Measurements from ENCODE around the gene A1BG.

The A1BG gene

GRCh38 chr19:58336820-58337219, 16.5 kb downstream of the A1BG start:
- H3K27me3 ChIP-seq (ENCODE audit: control insufficient read depth, insufficient read depth, low read length) = no peaks in the 10 kb centered on the region
- peaks cover 4% of the 10 kb centered on the region for H3K36me3 ChIP-seq (ENCODE audit: control insufficient read depth, insufficient read depth, low read length)
- H3K9ac ChIP-seq (ENCODE audit: low read depth, low read length) = no peak overlapping the region
- no peak overlapping the region for H3K4me3 ChIP-seq (ENCODE audit: low read depth, low read length)
- no peaks in the 10 kb centered on the region for H3K4me1 ChIP-seq (ENCODE audit: control insufficient read depth, insufficient read depth, low read length)
- H3K9me3 ChIP-seq (ENCODE audit: control insufficient read depth, insufficient read depth, low read length) = no peaks in the 10 kb centered on the region

- peaks cover 4% of the 10 kb centered on the region for H3K36me3 ChIP-seq (ENCODE audit: control insufficient read depth, insufficient read depth, low read length)
- no peak overlapping the region for H3K9ac ChIP-seq (ENCODE audit: low read depth, low read length)
- H3K27me3 ChIP-seq (ENCODE audit: control insufficient read depth, insufficient read depth, low read length) = no peaks in the 10 kb centered on the region
- no peak overlapping the region for H3K4me3 ChIP-seq (ENCODE audit: low read depth, low read length)
- no peaks in the 10 kb centered on the region for H3K4me1 ChIP-seq (ENCODE audit: control insufficient read depth, insufficient read depth, low read length)
- H3K9me3 ChIP-seq (ENCODE audit: control insufficient read depth, insufficient read depth, low read length) = no peaks in the 10 kb centered on the region
Observed at GRCh38 chr19:58336216-58336615, 17.1 kb downstream of the A1BG start.

GRCh38 chr19:58335630-58336029, 17.7 kb downstream of the A1BG start:
- Histone ChIP-seq H3K27me3 (ENCODE audit: control insufficient read depth, insufficient read depth, low read length) (no peaks in the 10 kb centered on the region), H3K4me1 (ENCODE audit: control insufficient read depth, insufficient read depth, low read length) (no peaks in the 10 kb centered on the region), H3K4me3 (ENCODE audit: low read depth, low read length) (no peak overlapping the region), H3K9me3 (ENCODE audit: control insufficient read depth, insufficient read depth, low read length) (no peaks in the 10 kb centered on the region), H3K9ac (ENCODE audit: low read depth, low read length) (no peak overlapping the region), H3K36me3 (ENCODE audit: control insufficient read depth, insufficient read depth, low read length) (peaks cover 4% of the 10 kb centered on the region)

GRCh38 chr19:58334691-58335249, 18.5 kb downstream of the A1BG start:
- H3K27me3 ChIP-seq (ENCODE audit: control insufficient read depth, insufficient read depth, low read length) = no peaks in the 10 kb centered on the region
- H3K9ac ChIP-seq (ENCODE audit: low read depth, low read length) = no peak overlapping the region
- H3K36me3 ChIP-seq (ENCODE audit: control insufficient read depth, insufficient read depth, low read length) = peaks cover 4% of the 10 kb centered on the region
- H3K4me3 ChIP-seq (ENCODE audit: low read depth, low read length) = no peak overlapping the region
- no peaks in the 10 kb centered on the region for H3K4me1 ChIP-seq (ENCODE audit: control insufficient read depth, insufficient read depth, low read length)
- no peaks in the 10 kb centered on the region for H3K9me3 ChIP-seq (ENCODE audit: control insufficient read depth, insufficient read depth, low read length)

- Histone ChIP-seq H3K4me1 (ENCODE audit: control insufficient read depth, insufficient read depth, low read length) (no peaks in the 10 kb centered on the region), H3K4me3 (ENCODE audit: low read depth, low read length) (no peak overlapping the region), H3K36me3 (ENCODE audit: control insufficient read depth, insufficient read depth, low read length) (no peaks in the 10 kb centered on the region), H3K9me3 (ENCODE audit: control insufficient read depth, insufficient read depth, low read length) (no peaks in the 10 kb centered on the region), H3K27me3 (ENCODE audit: control insufficient read depth, insufficient read depth, low read length) (no peaks in the 10 kb centered on the region), H3K9ac (ENCODE audit: low read depth, low read length) (no peak overlapping the region)
Observed at GRCh38 chr19:58332697-58333096, 20.6 kb downstream of the A1BG start.

- H3K9me3 ChIP-seq (ENCODE audit: control insufficient read depth, insufficient read depth, low read length) = no peaks in the 10 kb centered on the region
- H3K9ac ChIP-seq (ENCODE audit: low read depth, low read length) = no peak overlapping the region
- H3K27me3 ChIP-seq (ENCODE audit: control insufficient read depth, insufficient read depth, low read length) = no peaks in the 10 kb centered on the region
- H3K4me1 ChIP-seq (ENCODE audit: control insufficient read depth, insufficient read depth, low read length) = no peaks in the 10 kb centered on the region
- H3K4me3 ChIP-seq (ENCODE audit: low read depth, low read length) = no peak overlapping the region
- H3K36me3 ChIP-seq (ENCODE audit: control insufficient read depth, insufficient read depth, low read length) = no peaks in the 10 kb centered on the region
Observed at GRCh38 chr19:58330458-58330857, 22.8 kb downstream of the A1BG start.

GRCh38 chr19:58328999-58329398, 24.3 kb downstream of the A1BG start:
- Histone ChIP-seq H3K4me1 (ENCODE audit: control insufficient read depth, insufficient read depth, low read length) (no peaks in the 10 kb centered on the region), H3K27me3 (ENCODE audit: control insufficient read depth, insufficient read depth, low read length) (no peaks in the 10 kb centered on the region), H3K36me3 (ENCODE audit: control insufficient read depth, insufficient read depth, low read length) (no peaks in the 10 kb centered on the region), H3K4me3 (ENCODE audit: low read depth, low read length) (no peak overlapping the region), H3K9ac (ENCODE audit: low read depth, low read length) (no peak overlapping the region), H3K9me3 (ENCODE audit: control insufficient read depth, insufficient read depth, low read length) (no peaks in the 10 kb centered on the region)

- peak within 1 kb of the TSS; percentile 91 for H3K9ac ChIP-seq (ENCODE audit: low read depth, low read length)
- H3K9me3 ChIP-seq (ENCODE audit: control insufficient read depth, insufficient read depth, low read length) = no peaks in the 10 kb centered on the region
- H3K4me1 ChIP-seq (ENCODE audit: control insufficient read depth, insufficient read depth, low read length) = no peaks in the 10 kb centered on the region
- peak within 1 kb of the TSS; percentile 99 for H3K4me3 ChIP-seq (ENCODE audit: low read depth, low read length)
- H3K27me3 ChIP-seq (ENCODE audit: control insufficient read depth, insufficient read depth, low read length) = no peaks in the 10 kb centered on the region
- no peaks in the 10 kb centered on the region for H3K36me3 ChIP-seq (ENCODE audit: control insufficient read depth, insufficient read depth, low read length)
Observed at GRCh38 chr19:58326914-58327726, 26.2 kb downstream of the A1BG start, which contains the start of gene ZSCAN22. ZSCAN22 (plus strand) TSS chr19:58326994; CDS start chr19:58334803, 7,809 bp downstream.

GRCh38 chr19:58326501-58326913, 26.8 kb downstream of the A1BG start:
- Histone ChIP-seq H3K9ac (ENCODE audit: low read depth, low read length) (peak overlapping the region; percentile 74), H3K27me3 (ENCODE audit: control insufficient read depth, insufficient read depth, low read length) (no peaks in the 10 kb centered on the region), H3K36me3 (ENCODE audit: control insufficient read depth, insufficient read depth, low read length) (no peaks in the 10 kb centered on the region), H3K4me3 (ENCODE audit: low read depth, low read length) (peak overlapping the region; percentile 99), H3K4me1 (ENCODE audit: control insufficient read depth, insufficient read depth, low read length) (no peaks in the 10 kb centered on the region), H3K9me3 (ENCODE audit: control insufficient read depth, insufficient read depth, low read length) (no peaks in the 10 kb centered on the region)

- H3K36me3 ChIP-seq (ENCODE audit: control insufficient read depth, insufficient read depth, low read length) = no peaks in the 10 kb centered on the region
- no peak overlapping the region for H3K9ac ChIP-seq (ENCODE audit: low read depth, low read length)
- H3K27me3 ChIP-seq (ENCODE audit: control insufficient read depth, insufficient read depth, low read length) = no peaks in the 10 kb centered on the region
- no peaks in the 10 kb centered on the region for H3K4me1 ChIP-seq (ENCODE audit: control insufficient read depth, insufficient read depth, low read length)
- H3K9me3 ChIP-seq (ENCODE audit: control insufficient read depth, insufficient read depth, low read length) = no peaks in the 10 kb centered on the region
- no peak overlapping the region for H3K4me3 ChIP-seq (ENCODE audit: low read depth, low read length)
Observed at GRCh38 chr19:58325311-58326022, 27.8 kb downstream of the A1BG start.

- H3K27me3 ChIP-seq (ENCODE audit: control insufficient read depth, insufficient read depth, low read length) = no peaks in the 10 kb centered on the region
- no peaks in the 10 kb centered on the region for H3K9me3 ChIP-seq (ENCODE audit: control insufficient read depth, insufficient read depth, low read length)
- no peak overlapping the region for H3K9ac ChIP-seq (ENCODE audit: low read depth, low read length)
- no peak overlapping the region for H3K4me3 ChIP-seq (ENCODE audit: low read depth, low read length)
- H3K4me1 ChIP-seq (ENCODE audit: control insufficient read depth, insufficient read depth, low read length) = no peaks in the 10 kb centered on the region
- H3K36me3 ChIP-seq (ENCODE audit: control insufficient read depth, insufficient read depth, low read length) = peaks cover 15% of the 10 kb centered on the region
Observed at GRCh38 chr19:58319241-58319640, 34.1 kb downstream of the A1BG start.

All from iPS-15b (cell line).